ENCODE results near the gene LDLRAD4.

LDLRAD4 gene

GRCh38 chr18:13564579-13564978 is 346.0 kb downstream of the LDLRAD4 start:
- Mint-ChIP-seq H3K27me3 (no peaks in the 10 kb centered on the region), H3K27ac (peak overlapping the region; percentile 46), H3K9me3 (no peaks in the 10 kb centered on the region), H3K4me1 (peaks cover 56% of the 10 kb centered on the region), H3K4me3 (no peak overlapping the region), H3K36me3 (peaks cover 6% of the 10 kb centered on the region)

GRCh38 chr18:13565228-13565627 is 346.7 kb downstream of the LDLRAD4 start:
- no peaks in the 10 kb centered on the region for H3K27me3 Mint-ChIP-seq
- H3K36me3 Mint-ChIP-seq, result peaks cover 6% of the 10 kb centered on the region
- H3K27ac Mint-ChIP-seq, result no peak overlapping the region
- H3K4me1 Mint-ChIP-seq, result peaks cover 56% of the 10 kb centered on the region
- no peaks in the 10 kb centered on the region for H3K9me3 Mint-ChIP-seq
- no peak overlapping the region for H3K4me3 Mint-ChIP-seq

GRCh38 chr18:13566941-13567746 is 348.6 kb downstream of the LDLRAD4 start:
- Mint-ChIP-seq H3K36me3 (peaks cover 6% of the 10 kb centered on the region), H3K27me3 (no peaks in the 10 kb centered on the region), H3K4me1 (peaks cover 46% of the 10 kb centered on the region), H3K9me3 (no peaks in the 10 kb centered on the region), H3K4me3 (peak overlapping the region; percentile 49), H3K27ac (no peak overlapping the region)

GRCh38 chr18:13568443-13569392 is 350.2 kb downstream of the LDLRAD4 start:
- Mint-ChIP-seq H3K4me1 (peaks cover 38% of the 10 kb centered on the region), H3K27me3 (no peaks in the 10 kb centered on the region), H3K27ac (peak overlapping the region; percentile 41), H3K9me3 (no peaks in the 10 kb centered on the region), H3K4me3 (no peak overlapping the region), H3K36me3 (no peaks in the 10 kb centered on the region)

DNA sequence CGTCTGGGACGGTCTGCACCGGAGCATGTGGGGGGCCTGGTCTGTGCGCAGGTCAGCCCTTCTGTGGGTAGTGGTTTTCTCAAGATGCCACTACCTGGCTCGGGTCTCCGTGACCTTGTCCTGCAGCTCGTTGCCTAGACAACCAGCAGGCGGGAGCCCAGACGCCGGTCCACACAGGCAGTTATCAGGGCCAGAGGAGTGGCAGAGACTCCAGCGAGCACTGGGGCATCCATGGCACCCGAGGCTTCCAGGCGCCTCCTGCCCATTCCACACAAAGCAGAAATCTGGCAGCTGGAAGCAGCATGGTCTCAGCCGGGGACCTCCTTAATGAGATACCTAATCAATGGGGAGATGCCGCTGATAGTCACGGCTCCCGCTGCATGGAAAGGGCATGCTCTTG is 351.7 kb downstream of the LDLRAD4 start:
- Mint-ChIP-seq H3K9me3 (no peaks in the 10 kb centered on the region), H3K27me3 (no peaks in the 10 kb centered on the region), H3K4me3 (no peak overlapping the region), H3K4me1 (peaks cover 41% of the 10 kb centered on the region), H3K36me3 (no peaks in the 10 kb centered on the region), H3K27ac (no peak overlapping the region)

- no peak overlapping the region for H3K27ac Mint-ChIP-seq
- H3K9me3 Mint-ChIP-seq, result no peaks in the 10 kb centered on the region
- H3K27me3 Mint-ChIP-seq, result no peaks in the 10 kb centered on the region
- H3K4me3 Mint-ChIP-seq, result no peak overlapping the region
- peaks cover 48% of the 10 kb centered on the region for H3K4me1 Mint-ChIP-seq
- no peaks in the 10 kb centered on the region for H3K36me3 Mint-ChIP-seq
These were observed 352.4 kb downstream of the LDLRAD4 start for GRCh38 chr18:13570856-13571495.

DNA sequence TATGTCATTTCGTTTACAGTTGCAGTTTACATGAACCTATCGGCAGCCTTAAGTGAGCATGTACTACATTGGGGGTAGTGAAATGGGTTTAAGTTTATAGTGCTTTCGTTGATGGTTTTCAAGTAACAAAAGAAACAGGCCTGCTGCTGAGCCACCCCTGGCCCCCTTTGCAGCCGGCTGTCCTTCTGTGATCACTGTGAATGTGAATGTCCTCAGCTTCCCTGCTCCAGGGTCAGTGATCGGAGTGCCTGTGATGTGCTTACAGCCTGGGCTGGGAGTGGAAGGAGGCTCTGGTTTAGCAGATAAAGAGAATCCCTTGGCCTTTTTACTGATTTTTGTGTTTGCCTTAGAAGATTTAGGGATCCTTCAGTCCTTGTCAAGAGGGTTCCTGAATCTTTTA is 353.6 kb downstream of the LDLRAD4 start:
- Mint-ChIP-seq H3K27me3 (no peaks in the 10 kb centered on the region), H3K9me3 (no peaks in the 10 kb centered on the region), H3K36me3 (no peaks in the 10 kb centered on the region), H3K27ac (no peak overlapping the region), H3K4me1 (peaks cover 53% of the 10 kb centered on the region), H3K4me3 (no peak overlapping the region)

GRCh38 chr18:13572721-13573120 is 354.2 kb downstream of the LDLRAD4 start:
- Mint-ChIP-seq H3K27ac (no peak overlapping the region), H3K4me3 (no peak overlapping the region), H3K4me1 (peaks cover 53% of the 10 kb centered on the region), H3K9me3 (no peaks in the 10 kb centered on the region), H3K36me3 (no peaks in the 10 kb centered on the region), H3K27me3 (no peaks in the 10 kb centered on the region)

DNA sequence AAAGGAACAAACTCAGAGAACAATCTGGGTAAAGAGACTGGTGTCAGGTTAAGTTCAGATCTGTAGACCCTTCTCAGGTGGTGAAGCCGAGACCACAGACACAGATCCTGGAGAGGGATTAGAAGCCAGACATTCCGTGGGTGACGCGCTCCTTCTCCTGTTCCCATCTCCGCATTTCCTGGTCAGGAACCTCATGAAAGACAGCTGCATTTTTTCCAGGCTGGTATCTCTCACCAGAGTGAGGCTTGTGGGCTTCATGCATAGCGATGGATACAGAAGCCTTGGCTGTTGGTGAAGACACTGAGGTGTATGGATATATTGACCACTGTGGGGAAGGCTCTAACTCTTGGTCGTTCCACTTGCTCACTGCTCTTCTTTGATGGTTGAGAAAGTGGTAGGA is 355.2 kb downstream of the LDLRAD4 start:
- H3K27me3 Mint-ChIP-seq, result no peaks in the 10 kb centered on the region
- H3K4me3 Mint-ChIP-seq, result no peak overlapping the region
- H3K27ac Mint-ChIP-seq, result no peak overlapping the region
- peaks cover 55% of the 10 kb centered on the region for H3K4me1 Mint-ChIP-seq
- H3K9me3 Mint-ChIP-seq, result no peaks in the 10 kb centered on the region
- H3K36me3 Mint-ChIP-seq, result no peaks in the 10 kb centered on the region

GRCh38 chr18:13574355-13574754 is 355.8 kb downstream of the LDLRAD4 start:
- Mint-ChIP-seq H3K27me3 (no peaks in the 10 kb centered on the region), H3K4me1 (peaks cover 52% of the 10 kb centered on the region), H3K4me3 (no peak overlapping the region), H3K27ac (no peak overlapping the region), H3K9me3 (no peaks in the 10 kb centered on the region), H3K36me3 (no peaks in the 10 kb centered on the region)

DNA sequence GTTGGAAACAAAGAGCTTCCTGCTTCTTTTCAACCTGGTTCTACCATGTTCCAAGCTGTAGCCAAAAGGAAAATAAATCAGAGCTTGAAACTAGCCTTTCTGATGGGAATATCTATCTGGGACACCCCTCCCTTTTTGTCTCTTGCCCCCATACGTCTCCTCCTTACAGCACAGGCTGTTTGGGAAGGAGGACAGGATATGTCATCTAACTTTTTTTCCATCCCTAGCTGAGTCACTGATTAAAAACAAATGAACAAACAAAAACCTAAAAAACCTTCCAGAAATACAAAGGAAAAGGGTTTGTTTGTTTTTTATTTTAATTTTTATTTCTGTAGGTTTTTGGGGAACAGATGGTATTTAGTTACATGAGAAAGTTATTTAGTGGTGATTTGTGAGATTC is 356.2 kb downstream of the LDLRAD4 start:
- Mint-ChIP-seq H3K4me3 (no peak overlapping the region), H3K27me3 (no peaks in the 10 kb centered on the region), H3K36me3 (no peaks in the 10 kb centered on the region), H3K9me3 (no peaks in the 10 kb centered on the region), H3K4me1 (peaks cover 55% of the 10 kb centered on the region), H3K27ac (no peak overlapping the region)

DNA sequence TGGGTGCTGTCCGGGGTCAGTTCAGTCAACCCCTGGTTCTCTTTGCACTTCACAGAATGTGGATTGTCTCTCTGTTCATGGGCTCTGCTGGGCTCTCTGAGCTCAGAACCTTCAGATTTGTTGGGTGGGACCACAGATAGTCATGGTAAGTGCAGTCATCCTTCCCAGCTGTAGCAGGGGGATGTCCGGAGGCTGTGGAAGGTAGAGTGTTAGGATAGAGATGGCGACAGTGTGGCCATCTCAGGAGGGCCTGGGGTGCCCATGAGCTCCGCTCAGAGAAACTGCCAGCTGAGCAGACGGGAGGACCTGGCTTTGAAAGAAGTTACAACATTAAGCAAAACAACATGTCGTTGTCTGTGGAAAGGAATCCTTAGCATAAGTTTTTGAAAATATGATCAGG is 358.0 kb downstream of the LDLRAD4 start:
- H3K27me3 Mint-ChIP-seq, result no peaks in the 10 kb centered on the region
- no peak overlapping the region for H3K27ac Mint-ChIP-seq
- peaks cover 56% of the 10 kb centered on the region for H3K4me1 Mint-ChIP-seq
- peak overlapping the region; percentile 66 for H3K4me3 Mint-ChIP-seq
- no peaks in the 10 kb centered on the region for H3K9me3 Mint-ChIP-seq
- H3K36me3 Mint-ChIP-seq, result no peaks in the 10 kb centered on the region

- Mint-ChIP-seq H3K4me3 (peak overlapping the region; percentile 66), H3K27me3 (no peaks in the 10 kb centered on the region), H3K36me3 (no peaks in the 10 kb centered on the region), H3K27ac (peak overlapping the region; percentile 83), H3K9me3 (no peaks in the 10 kb centered on the region), H3K4me1 (peaks cover 56% of the 10 kb centered on the region)
These were observed 358.6 kb downstream of the LDLRAD4 start for GRCh38 chr18:13577091-13577697.

DNA sequence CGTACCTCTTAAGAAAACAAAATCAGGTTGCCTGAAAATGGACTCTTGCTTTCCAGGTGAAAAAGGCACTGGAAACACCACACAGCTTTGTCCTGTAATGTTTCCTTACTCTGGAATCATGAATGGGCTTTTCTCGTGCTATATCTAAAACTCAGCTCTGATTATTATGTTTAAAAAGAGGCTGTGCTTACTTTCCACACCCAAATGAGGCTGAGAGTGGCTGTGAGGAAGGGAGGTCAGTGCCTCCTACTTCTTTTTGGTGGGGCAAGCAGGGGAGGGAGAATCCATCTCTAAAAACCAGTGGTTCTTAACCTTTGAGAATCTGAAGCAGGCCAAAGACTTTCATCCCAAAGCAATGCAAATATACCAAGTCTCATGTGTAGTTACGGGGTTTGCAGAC is 359.2 kb downstream of the LDLRAD4 start:
- Mint-ChIP-seq H3K27me3 (no peaks in the 10 kb centered on the region), H3K36me3 (no peaks in the 10 kb centered on the region), H3K9me3 (no peaks in the 10 kb centered on the region), H3K4me1 (peaks cover 50% of the 10 kb centered on the region), H3K4me3 (peak overlapping the region; percentile 66), H3K27ac (no peak overlapping the region)

DNA sequence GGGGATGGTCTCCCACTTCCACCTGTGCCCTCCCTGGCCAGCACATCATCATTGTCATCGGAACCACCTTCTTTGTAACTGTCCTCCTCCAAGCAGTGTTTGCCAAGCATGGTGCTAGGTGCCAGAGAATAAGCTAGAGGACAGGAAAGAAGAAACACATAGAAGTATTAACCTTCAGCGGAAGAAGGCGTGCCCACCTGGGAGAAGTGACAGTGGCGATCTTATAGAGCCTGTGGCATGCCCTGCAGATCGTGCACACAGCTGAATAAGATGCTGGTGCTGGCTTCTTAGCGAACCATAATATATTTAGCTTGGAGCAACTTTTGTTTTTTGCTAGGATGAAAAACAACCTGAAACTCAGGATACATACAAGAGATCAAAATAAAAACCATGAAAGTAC is 359.8 kb downstream of the LDLRAD4 start:
- H3K36me3 Mint-ChIP-seq, result no peaks in the 10 kb centered on the region
- H3K4me3 Mint-ChIP-seq, result peak overlapping the region; percentile 3
- peaks cover 50% of the 10 kb centered on the region for H3K4me1 Mint-ChIP-seq
- no peaks in the 10 kb centered on the region for H3K27me3 Mint-ChIP-seq
- H3K27ac Mint-ChIP-seq, result peak overlapping the region; percentile 8
- no peaks in the 10 kb centered on the region for H3K9me3 Mint-ChIP-seq
